Measurements from ENCODE around the gene SMIM33. TPM values are rescaled to one million over a fixed set of nuclear protein-coding genes. Genes with fewer than 3 reads are reported as not detected.
A peak's percentile ranks its signal among the peaks of the same experiment; 100 is the strongest.
"Not testable (repeated sequence)": the region's sequence is repeated elsewhere in the genome, so short reads cannot be mapped to it uniquely, and the experiment has no call there.

SMIM33 gene
- total and polyA plus RNA-seq, 11 donors, result 0.16 TPM; not detected in 10

DNA sequence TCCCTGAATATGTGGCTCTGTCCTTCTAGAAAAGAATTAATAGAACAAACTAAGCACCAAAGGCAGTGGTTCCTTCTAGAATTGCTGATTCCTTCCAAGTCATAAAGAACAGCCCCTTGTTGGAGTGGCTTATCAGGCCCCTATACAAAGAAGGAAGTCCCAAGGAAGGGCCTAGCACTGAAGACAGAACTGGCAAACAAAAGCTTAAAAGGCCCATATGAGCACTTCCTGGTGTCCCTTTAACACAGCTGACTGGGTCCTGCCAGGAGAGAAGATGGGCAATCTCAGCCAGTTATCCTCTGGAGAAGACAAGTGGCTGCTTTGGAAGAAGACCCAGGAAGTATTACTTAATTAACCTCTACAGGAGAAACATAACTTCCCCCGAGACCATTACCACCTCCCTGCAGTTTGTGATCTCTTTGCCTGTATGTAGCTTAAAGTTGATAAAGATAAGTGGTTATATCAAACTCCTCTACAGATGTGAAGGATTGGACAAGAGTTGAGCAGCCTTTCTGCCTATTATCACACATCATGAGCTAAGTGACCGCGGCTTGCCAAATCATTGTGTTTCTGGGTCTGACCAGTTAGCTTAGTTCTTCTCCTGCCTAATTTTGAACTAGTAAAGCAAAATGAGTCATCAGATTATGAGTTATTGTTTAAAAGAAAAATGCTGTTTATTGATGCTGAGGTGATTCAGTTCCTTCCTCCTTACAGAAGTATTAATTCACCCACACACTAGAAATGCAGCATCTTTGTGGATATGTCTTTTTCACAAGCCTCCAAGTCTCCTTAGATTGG, 25.0 kb downstream of the SMIM33 start:
- Histone ChIP-seq H3K4me3 (no peak overlapping the region), H3K36me3 (no peaks in the 10 kb centered on the region), H3K27ac (peak overlapping the region in 8 of 12 donors; percentile 3 to 63 (median 23)), H3K4me1 (peaks cover 0 to 29% (median 12%) of the 10 kb centered on the region in 12 donors), H3K27me3 (no peaks in the 10 kb centered on the region), H3K9me3 (no peaks in the 10 kb centered on the region)
- intact Hi-C loops (cut with DNase I), result no loop called here
- DNase-seq (no peak), ATAC-seq (peak in 2 of 4 donors; percentile 49 to 66)
- WGBS, 4 donors, result 62 to 77% (median 73%) methylated on average over 3 of the region's 3 CpGs
- TF ChIP-seq, protein P1, sequence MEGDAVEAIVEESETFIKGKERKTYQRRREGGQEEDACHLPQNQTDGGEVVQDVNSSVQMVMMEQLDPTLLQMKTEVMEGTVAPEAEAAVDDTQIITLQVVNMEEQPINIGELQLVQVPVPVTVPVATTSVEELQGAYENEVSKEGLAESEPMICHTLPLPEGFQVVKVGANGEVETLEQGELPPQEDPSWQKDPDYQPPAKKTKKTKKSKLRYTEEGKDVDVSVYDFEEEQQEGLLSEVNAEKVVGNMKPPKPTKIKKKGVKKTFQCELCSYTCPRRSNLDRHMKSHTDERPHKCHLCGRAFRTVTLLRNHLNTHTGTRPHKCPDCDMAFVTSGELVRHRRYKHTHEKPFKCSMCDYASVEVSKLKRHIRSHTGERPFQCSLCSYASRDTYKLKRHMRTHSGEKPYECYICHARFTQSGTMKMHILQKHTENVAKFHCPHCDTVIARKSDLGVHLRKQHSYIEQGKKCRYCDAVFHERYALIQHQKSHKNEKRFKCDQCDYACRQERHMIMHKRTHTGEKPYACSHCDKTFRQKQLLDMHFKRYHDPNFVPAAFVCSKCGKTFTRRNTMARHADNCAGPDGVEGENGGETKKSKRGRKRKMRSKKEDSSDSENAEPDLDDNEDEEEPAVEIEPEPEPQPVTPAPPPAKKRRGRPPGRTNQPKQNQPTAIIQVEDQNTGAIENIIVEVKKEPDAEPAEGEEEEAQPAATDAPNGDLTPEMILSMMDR (IDR thresholded peaks at IDR 0.05), result no peak
- no peak for TF ChIP-seq POLR2A (IDR thresholded peaks at IDR 0.05)

DNA sequence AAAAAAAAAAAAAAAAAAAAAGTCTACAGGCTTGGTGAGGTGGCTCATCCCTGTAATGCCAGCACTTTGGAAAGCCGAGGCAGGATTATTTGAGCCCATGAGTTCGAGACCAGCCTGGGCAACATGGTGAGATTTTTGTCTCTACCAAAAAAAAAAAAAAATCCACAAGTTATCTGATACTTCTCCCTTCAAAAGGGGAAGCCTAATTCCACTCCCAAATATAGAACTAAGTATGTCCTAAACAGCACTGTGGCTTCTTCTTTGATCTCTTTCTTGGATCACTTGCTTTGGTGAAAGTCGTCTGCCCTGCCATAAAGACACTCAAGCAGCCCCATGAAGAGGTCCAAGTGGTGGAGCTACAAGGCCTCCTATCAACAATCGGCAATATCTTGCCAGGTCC, 30.6 kb downstream of the SMIM33 start:
- WGBS, 4 donors, result 82 to 93% (median 93%) methylated on average over 4 of the region's 4 CpGs
- Histone ChIP-seq H3K4me3 (no peak overlapping the region), H3K27ac (no peak overlapping the region), H3K27me3 (no peaks in the 10 kb centered on the region), H3K4me1 (peaks cover 0 to 1% (median 0%) of the 10 kb centered on the region in 12 donors), H3K36me3 (no peaks in the 10 kb centered on the region), H3K9me3 (peaks cover 0 to 21% (median 0%) of the 10 kb centered on the region in 12 donors)
- no peak for DNase-seq
- no peak for ATAC-seq
- intact Hi-C loops (cut with DNase I), result no loop called here
- TF ChIP-seq, protein P1 (IDR thresholded peaks at IDR 0.05), result no peak
- no peak for TF ChIP-seq POLR2A (IDR thresholded peaks at IDR 0.05)

DNA sequence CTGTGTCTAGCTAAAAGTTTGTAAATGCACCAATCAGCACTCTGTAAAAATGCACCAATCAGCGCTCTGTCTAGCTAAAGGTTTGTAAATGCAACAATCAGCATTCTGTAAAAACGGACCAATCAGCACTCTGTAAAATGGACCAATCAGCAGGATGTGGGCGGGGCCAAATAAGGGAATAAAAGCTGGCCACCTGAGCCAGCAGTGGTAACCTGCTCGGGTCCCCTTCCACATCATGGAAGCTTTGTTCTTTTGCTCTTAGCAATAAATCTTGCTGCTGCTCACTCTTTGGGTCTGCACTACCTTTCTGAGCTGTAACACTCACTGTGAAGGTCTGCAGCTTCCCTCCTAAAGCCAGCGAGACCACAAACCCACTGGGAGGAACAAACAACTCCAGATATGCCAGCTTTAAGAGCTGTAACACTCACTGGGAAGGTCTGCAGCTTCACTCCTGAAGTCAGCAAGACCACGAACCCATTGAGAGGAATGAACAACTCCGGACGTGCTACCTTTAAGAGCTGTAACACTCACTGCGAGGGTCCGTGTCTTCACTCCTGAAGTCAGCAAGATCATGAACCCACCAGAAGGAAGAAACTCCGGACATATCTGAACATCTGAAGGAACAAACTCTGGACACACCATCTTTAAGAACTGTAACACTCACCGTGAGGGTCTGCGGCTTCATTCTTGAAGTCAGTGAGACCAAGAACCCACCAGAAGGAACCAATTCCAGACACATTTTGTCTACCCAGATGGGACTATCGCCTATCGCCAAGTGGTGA, 32.4 kb downstream of the SMIM33 start:
- WGBS, 4 donors, result 88 to 92% (median 91%) methylated on average over 15 of the region's 15 CpGs

DNA sequence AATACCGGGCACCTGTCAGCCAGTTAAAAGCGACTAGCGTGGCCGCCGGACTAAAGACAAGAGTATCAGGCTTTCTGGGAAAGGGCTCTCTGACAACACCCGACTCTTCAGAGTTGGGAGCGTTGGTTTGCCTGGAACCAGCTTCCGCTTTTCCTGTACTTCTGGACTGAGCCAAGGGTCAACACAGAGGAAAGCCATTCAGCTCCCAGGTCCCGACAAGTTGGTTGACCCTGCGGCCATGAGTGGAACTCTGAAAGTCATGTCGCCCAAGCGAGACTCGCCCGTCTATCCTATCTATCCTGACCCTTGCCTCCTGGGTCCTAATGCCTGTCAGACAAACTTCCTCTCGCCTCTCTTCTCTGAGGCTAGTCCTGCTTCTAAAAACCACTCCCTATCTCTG, 33.1 kb downstream of the SMIM33 start:
- H3K36me3 ChIP-seq; DNase-seq; H3K4me3 ChIP-seq; H3K27me3 ChIP-seq; ATAC-seq; H3K27ac ChIP-seq; H3K4me1 ChIP-seq; intact Hi-C loops (cut with DNase I): not testable (repeated sequence)
- 79 to 86% (median 83%) methylated on average over 15 of the region's 15 CpGs for WGBS, 4 donors
- peaks cover 0 to 21% (median 0%) of the 10 kb centered on the region in 12 donors for H3K9me3 ChIP-seq

More for the DNA sequence above, 32.4 kb downstream of the SMIM33 start:
- H3K36me3 ChIP-seq; H3K4me1 ChIP-seq; DNase-seq; H3K27ac ChIP-seq; H3K27me3 ChIP-seq; intact Hi-C loops (cut with DNase I); ATAC-seq; H3K4me3 ChIP-seq: not testable (repeated sequence)
- peaks cover 0 to 21% (median 0%) of the 10 kb centered on the region in 12 donors for H3K9me3 ChIP-seq

DNA sequence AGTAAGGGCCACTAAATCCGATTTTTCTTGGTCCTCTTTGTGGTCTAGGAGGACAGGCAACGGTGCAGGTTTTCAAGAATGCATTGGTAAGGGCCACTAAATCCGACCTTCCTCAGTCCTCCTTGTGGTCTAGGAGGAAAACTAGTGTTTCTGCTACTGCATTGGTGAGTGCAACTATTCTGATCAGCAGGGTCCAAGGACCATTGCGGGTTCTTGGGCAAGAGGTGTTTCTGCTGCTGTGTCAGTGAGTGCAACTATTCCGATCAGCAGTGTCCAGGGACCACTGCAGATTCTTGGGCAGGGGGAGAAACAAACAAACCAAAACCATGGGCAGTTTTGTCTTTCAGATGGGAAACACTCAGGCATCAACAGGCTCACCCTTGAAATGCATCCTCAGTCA, 33.9 kb downstream of the SMIM33 start:
- H3K27ac ChIP-seq; H3K4me3 ChIP-seq; ATAC-seq; H3K27me3 ChIP-seq; H3K4me1 ChIP-seq; H3K36me3 ChIP-seq; DNase-seq; intact Hi-C loops (cut with DNase I): not testable (repeated sequence)
- 78 to 91% (median 84%) methylated on average over 5 of the region's 5 CpGs for WGBS, 4 donors
- peaks cover 0 to 21% (median 0%) of the 10 kb centered on the region in 12 donors for H3K9me3 ChIP-seq
